ENCODE data around the gene ZNF322. TPM values are rescaled to one million over a fixed set of nuclear protein-coding genes. Genes with fewer than 3 reads are reported as not detected.
"Not testable (repeated sequence)": the region's sequence is repeated elsewhere in the genome, so short reads cannot be mapped to it uniquely, and the experiment has no call there.

The ZNF322 gene
- polyA plus RNA-seq, 4 donors = 4.7 to 25.7 (median 5.7) TPM

DNA sequence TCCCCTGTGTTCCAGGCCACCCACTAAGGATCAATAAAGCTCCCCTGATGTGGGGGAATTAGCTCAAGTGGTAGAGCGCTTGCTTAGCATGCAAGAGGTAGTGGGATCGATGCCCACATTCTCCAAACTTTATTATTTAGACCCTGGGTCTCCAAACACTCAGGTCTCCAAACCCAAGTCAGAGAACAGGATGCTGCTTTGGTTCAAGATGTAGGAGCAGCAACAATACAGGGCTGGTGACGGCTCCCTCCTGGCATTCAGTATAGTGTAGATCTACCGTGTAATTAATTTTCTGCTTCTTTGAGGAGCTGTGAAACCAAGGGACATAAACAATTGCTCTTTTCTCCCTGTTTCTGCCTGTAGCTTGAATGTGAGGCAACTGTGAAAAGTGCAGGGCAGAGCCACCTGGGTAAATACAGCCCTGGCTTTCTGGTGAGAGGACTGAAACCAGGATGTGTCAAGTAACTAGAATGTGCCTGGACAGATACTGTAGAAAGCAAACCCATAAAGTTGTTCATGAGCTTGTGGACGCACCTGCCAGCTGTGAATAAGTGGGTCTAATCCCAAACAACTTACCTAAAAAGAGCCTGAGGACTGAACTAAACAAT is 23.0 kb upstream of the ZNF322 start:
- H3K36me3 ChIP-seq (ENCODE audit: control insufficient read depth in 3 of 3, insufficient read depth in 2 of 3, low read depth in 1 of 3, low read length in 3 of 3); H3K4me3 ChIP-seq (ENCODE audit: low read depth in 1 of 3, low read length in 3 of 3); FAIRE-seq; H3K9me3 ChIP-seq (ENCODE audit: control insufficient read depth in 2 of 2, insufficient read depth in 1 of 2, low read depth in 1 of 2, low read length in 1 of 2); DNase-seq; H3K4me1 ChIP-seq (ENCODE audit: control insufficient read depth in 3 of 3, insufficient read depth in 2 of 3, low read depth in 1 of 3, low read length in 2 of 3); H3K27ac ChIP-seq (ENCODE audit: low read depth in 1 of 3, low read length in 2 of 3); H3K27me3 ChIP-seq (ENCODE audit: control insufficient read depth in 3 of 3, insufficient read depth in 3 of 3, low read length in 3 of 3): not testable (repeated sequence)
- no CpG with 5 or more reads among the region's 5 CpGs for WGBS, 3 donors

DNA sequence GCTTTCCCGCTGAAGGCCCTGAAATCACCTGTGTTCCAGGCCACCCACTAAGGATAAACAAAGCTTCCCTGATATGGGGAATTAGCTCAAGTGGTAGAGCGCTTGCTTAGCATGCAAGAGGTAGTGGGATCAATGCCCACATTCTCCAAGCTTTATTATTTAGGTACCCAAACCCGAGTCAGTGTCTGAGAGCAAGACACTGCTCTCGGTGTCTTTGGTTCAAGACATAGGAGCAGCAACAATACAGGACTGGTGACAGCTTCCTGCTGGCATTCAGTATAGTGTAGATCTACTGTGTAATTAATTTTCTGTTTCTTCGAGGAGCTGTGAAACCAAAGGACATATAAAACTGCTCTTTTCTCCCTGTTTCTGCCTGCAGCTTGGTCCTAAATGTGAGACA is 13.7 kb upstream of the ZNF322 start:
- not testable (repeated sequence) for FAIRE-seq; H3K4me3 ChIP-seq (ENCODE audit: low read depth in 1 of 3, low read length in 3 of 3); H3K27me3 ChIP-seq (ENCODE audit: control insufficient read depth in 3 of 3, insufficient read depth in 3 of 3, low read length in 3 of 3); DNase-seq; H3K27ac ChIP-seq (ENCODE audit: low read depth in 1 of 3, low read length in 2 of 3); H3K4me1 ChIP-seq (ENCODE audit: control insufficient read depth in 3 of 3, insufficient read depth in 2 of 3, low read depth in 1 of 3, low read length in 2 of 3); H3K9me3 ChIP-seq (ENCODE audit: control insufficient read depth in 2 of 2, insufficient read depth in 1 of 2, low read depth in 1 of 2, low read length in 1 of 2); H3K36me3 ChIP-seq (ENCODE audit: control insufficient read depth in 3 of 3, insufficient read depth in 2 of 3, low read depth in 1 of 3, low read length in 3 of 3)
- WGBS, 3 donors = no CpG with 5 or more reads among the region's 5 CpGs

DNA sequence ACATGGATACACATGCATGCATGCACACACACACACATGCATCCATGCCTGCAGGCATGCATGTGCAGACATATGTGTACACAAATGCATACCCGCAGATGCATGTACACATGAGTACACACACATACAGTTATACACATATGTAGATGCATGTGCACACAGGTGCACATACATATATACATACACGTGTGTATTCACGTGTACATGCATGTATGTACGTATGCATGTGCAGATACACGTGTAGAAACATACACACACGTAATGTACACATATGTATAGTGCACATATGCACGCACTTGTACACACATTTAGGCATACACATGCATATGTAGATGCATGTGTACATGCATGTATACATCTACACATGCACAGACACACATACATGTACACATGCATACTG is 11.0 kb upstream of the ZNF322 start:
- 83 to 85% (median 83%) methylated on average over 7 of the region's 7 CpGs for WGBS, 3 donors
- H3K4me1 ChIP-seq (ENCODE audit: control insufficient read depth in 3 of 3, insufficient read depth in 2 of 3, low read depth in 1 of 3, low read length in 2 of 3); H3K27ac ChIP-seq (ENCODE audit: low read depth in 1 of 3, low read length in 2 of 3); H3K9me3 ChIP-seq (ENCODE audit: control insufficient read depth in 2 of 2, insufficient read depth in 1 of 2, low read depth in 1 of 2, low read length in 1 of 2); DNase-seq; FAIRE-seq; H3K4me3 ChIP-seq (ENCODE audit: low read depth in 1 of 3, low read length in 3 of 3); H3K27me3 ChIP-seq (ENCODE audit: control insufficient read depth in 3 of 3, insufficient read depth in 3 of 3, low read length in 3 of 3); H3K36me3 ChIP-seq (ENCODE audit: control insufficient read depth in 3 of 3, insufficient read depth in 2 of 3, low read depth in 1 of 3, low read length in 3 of 3): not testable (repeated sequence)

DNA sequence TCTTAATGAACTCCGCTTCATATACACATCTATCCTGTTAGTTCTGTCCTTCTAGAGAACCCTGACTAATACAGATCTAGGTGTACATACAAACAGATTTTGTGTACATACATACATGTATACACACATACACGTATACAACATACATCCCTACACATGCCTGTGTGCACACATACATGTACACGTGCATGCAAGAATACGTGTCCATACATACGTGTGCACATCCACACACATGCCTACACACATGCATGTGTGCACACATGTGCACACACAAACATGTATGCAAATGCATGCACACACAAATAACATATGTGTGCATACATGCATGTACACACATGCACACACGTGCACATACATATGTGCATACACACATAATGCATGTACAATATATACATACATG is 10.5 kb upstream of the ZNF322 start:
- H3K4me1 ChIP-seq (ENCODE audit: control insufficient read depth in 3 of 3, insufficient read depth in 2 of 3, low read depth in 1 of 3, low read length in 2 of 3); FAIRE-seq; H3K36me3 ChIP-seq (ENCODE audit: control insufficient read depth in 3 of 3, insufficient read depth in 2 of 3, low read depth in 1 of 3, low read length in 3 of 3); H3K4me3 ChIP-seq (ENCODE audit: low read depth in 1 of 3, low read length in 3 of 3); H3K27me3 ChIP-seq (ENCODE audit: control insufficient read depth in 3 of 3, insufficient read depth in 3 of 3, low read length in 3 of 3); H3K27ac ChIP-seq (ENCODE audit: low read depth in 1 of 3, low read length in 2 of 3); DNase-seq; H3K9me3 ChIP-seq (ENCODE audit: control insufficient read depth in 2 of 2, insufficient read depth in 1 of 2, low read depth in 1 of 2, low read length in 1 of 2): not testable (repeated sequence)
- WGBS, 3 donors = 87 to 90% (median 88%) methylated on average over 6 of the region's 6 CpGs

DNA sequence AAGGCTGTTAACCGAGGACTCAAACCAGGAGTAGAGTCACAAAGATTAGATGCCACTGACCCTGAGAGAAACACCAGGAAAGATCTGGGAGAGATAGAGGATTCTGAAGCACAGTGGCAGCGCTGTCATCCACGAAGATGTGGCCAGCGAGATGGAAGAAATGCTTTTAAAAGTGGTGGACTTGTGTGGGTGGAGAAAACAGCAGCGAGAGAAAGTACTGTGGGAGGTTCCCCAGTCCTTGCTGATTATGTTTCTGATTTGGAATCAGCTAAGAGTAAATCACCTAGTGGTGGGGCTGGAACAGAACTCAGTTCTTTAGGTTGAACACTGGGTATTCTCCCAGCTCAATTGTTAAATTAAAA is 435 bp upstream of the ZNF322 start:
- peak overlapping the region; percentile 73 to 89 (median 82) for H3K4me3 ChIP-seq (ENCODE audit: low read depth in 1 of 3, low read length in 3 of 3)
- peaks cover 0 to 12% (median 2%) of the 10 kb centered on the region in 3 donors for H3K27me3 ChIP-seq (ENCODE audit: control insufficient read depth in 3 of 3, insufficient read depth in 3 of 3, low read length in 3 of 3)
- peaks cover 0 to 2% (median 0%) of the 10 kb centered on the region in 3 donors for H3K36me3 ChIP-seq (ENCODE audit: control insufficient read depth in 3 of 3, insufficient read depth in 2 of 3, low read depth in 1 of 3, low read length in 3 of 3)
- DNase-seq (no peak), FAIRE-seq (no peak)
- peaks cover 3 to 11% (median 8%) of the 10 kb centered on the region in 3 donors for H3K4me1 ChIP-seq (ENCODE audit: control insufficient read depth in 3 of 3, insufficient read depth in 2 of 3, low read depth in 1 of 3, low read length in 2 of 3)
- H3K9me3 ChIP-seq (ENCODE audit: control insufficient read depth in 2 of 2, insufficient read depth in 1 of 2, low read depth in 1 of 2, low read length in 1 of 2) = no peaks in the 10 kb centered on the region
- peak overlapping the region; percentile 27 to 73 (median 50) for H3K27ac ChIP-seq (ENCODE audit: low read depth in 1 of 3, low read length in 2 of 3)
- WGBS, 3 donors = 0 to 2% (median 1%) methylated on average over 5 of the region's 5 CpGs

DNA sequence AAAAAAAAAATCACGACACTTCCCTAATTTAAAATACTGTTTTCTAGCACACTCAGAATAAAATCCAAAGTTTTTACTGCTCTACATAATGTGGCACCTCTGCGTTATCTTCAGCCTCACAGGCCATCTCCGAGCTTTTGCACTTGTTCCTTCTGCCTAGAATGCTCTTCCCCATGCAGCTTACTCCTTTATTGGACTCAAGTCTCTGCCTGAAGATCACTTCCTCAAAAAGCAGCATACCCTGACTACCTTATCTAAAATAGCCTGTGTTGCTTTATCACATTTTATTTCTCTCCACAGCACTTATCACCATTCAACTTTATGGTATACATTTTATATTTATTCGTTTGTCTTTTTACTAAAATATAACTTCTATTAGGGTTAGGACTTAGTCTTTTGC is 2.3 kb downstream of the ZNF322 start:
- H3K9me3 ChIP-seq (ENCODE audit: control insufficient read depth in 2 of 2, insufficient read depth in 1 of 2, low read depth in 1 of 2, low read length in 1 of 2) = no peaks in the 10 kb centered on the region
- H3K27ac ChIP-seq (ENCODE audit: low read depth in 1 of 3, low read length in 2 of 3) = no peak overlapping the region
- DNase-seq = no peak
- H3K27me3 ChIP-seq (ENCODE audit: control insufficient read depth in 3 of 3, insufficient read depth in 3 of 3, low read length in 3 of 3) = peaks cover 0 to 3% (median 0%) of the 10 kb centered on the region in 3 donors
- 77 to 87% (median 84%) methylated on average over 4 of the region's 4 CpGs for WGBS, 3 donors
- H3K4me1 ChIP-seq (ENCODE audit: control insufficient read depth in 3 of 3, insufficient read depth in 2 of 3, low read depth in 1 of 3, low read length in 2 of 3) = peaks cover 3 to 11% (median 8%) of the 10 kb centered on the region in 3 donors
- FAIRE-seq = no peak
- H3K4me3 ChIP-seq (ENCODE audit: low read depth in 1 of 3, low read length in 3 of 3) = no peak overlapping the region
- peaks cover 0 to 2% (median 2%) of the 10 kb centered on the region in 3 donors for H3K36me3 ChIP-seq (ENCODE audit: control insufficient read depth in 3 of 3, insufficient read depth in 2 of 3, low read depth in 1 of 3, low read length in 3 of 3)

DNA sequence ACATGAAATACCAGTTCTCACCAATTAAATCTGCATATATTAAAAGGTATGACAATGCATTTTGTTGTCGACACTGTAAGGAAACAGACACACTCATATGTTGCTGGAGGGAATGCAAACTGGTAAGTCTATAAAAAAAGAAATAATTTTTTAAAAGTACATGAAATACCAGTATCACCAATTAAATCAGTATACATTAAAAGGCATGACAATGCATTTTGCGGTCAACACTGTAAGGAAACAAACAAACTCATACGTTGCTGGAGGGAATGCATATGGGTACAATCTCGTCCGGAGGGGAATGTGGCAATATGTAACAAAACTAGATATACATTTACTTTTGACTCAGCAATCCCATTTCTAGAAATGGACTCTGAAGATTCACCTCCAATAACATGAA is 6.5 kb downstream of the ZNF322 start:
- Histone ChIP-seq H3K4me3 (ENCODE audit: low read depth in 1 of 3, low read length in 3 of 3) (no peak overlapping the region), H3K9me3 (ENCODE audit: control insufficient read depth in 2 of 2, insufficient read depth in 1 of 2, low read depth in 1 of 2, low read length in 1 of 2) (peaks cover 0 to 3% of the 10 kb centered on the region in 2 donors), H3K27ac (ENCODE audit: low read depth in 1 of 3, low read length in 2 of 3) (no peak overlapping the region), H3K36me3 (ENCODE audit: control insufficient read depth in 3 of 3, insufficient read depth in 2 of 3, low read depth in 1 of 3, low read length in 3 of 3) (peaks cover 0 to 7% (median 2%) of the 10 kb centered on the region in 3 donors), H3K27me3 (ENCODE audit: control insufficient read depth in 3 of 3, insufficient read depth in 3 of 3, low read length in 3 of 3) (no peaks in the 10 kb centered on the region), H3K4me1 (ENCODE audit: control insufficient read depth in 3 of 3, insufficient read depth in 2 of 3, low read depth in 1 of 3, low read length in 2 of 3) (peaks cover under 1 to 3% (median 2%) of the 10 kb centered on the region in 3 donors)
- WGBS, 3 donors = 95 to 99% (median 98%) methylated on average over 5 of the region's 5 CpGs
- DNase-seq = no peak
- FAIRE-seq = no peak

DNA sequence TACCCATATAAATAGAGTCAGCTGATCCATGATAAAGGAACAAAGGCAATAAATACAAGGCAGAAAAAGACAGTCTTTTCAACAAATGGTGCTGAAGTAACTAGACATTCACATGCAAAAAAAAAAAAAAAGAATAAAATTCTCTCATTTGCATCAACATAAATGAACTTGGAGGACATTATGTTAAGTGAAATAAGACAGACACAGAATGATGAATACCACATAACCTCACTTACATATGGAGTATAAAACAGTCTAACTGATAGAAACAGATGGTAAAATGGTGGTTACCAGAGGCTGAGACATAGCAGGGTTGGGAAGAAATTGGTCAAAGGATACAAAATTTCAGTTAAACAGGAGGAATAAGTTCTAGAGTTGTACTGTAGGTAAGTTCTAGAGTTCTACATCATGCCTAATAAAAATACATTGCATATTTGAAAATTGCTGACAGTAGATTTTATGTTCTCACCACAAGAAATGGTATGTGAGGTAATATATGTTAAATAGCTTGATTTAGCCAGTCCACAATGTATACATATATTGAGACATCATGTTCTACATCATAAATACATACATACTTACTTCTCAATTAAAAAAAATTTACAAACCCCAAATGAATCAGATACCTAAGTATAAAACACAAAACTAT is 8.3 kb downstream of the ZNF322 start:
- Histone ChIP-seq H3K27ac (ENCODE audit: low read depth in 1 of 3, low read length in 2 of 3) (no peak overlapping the region), H3K9me3 (ENCODE audit: control insufficient read depth in 2 of 2, insufficient read depth in 1 of 2, low read depth in 1 of 2, low read length in 1 of 2) (peaks cover 0 to 6% of the 10 kb centered on the region in 2 donors), H3K27me3 (ENCODE audit: control insufficient read depth in 3 of 3, insufficient read depth in 3 of 3, low read length in 3 of 3) (no peaks in the 10 kb centered on the region), H3K36me3 (ENCODE audit: control insufficient read depth in 3 of 3, insufficient read depth in 2 of 3, low read depth in 1 of 3, low read length in 3 of 3) (peaks cover 0 to 5% (median 2%) of the 10 kb centered on the region in 3 donors), H3K4me3 (ENCODE audit: low read depth in 1 of 3, low read length in 3 of 3) (no peak overlapping the region), H3K4me1 (ENCODE audit: control insufficient read depth in 3 of 3, insufficient read depth in 2 of 3, low read depth in 1 of 3, low read length in 2 of 3) (no peaks in the 10 kb centered on the region)
- DNase-seq = no peak
- no peak for FAIRE-seq

DNA sequence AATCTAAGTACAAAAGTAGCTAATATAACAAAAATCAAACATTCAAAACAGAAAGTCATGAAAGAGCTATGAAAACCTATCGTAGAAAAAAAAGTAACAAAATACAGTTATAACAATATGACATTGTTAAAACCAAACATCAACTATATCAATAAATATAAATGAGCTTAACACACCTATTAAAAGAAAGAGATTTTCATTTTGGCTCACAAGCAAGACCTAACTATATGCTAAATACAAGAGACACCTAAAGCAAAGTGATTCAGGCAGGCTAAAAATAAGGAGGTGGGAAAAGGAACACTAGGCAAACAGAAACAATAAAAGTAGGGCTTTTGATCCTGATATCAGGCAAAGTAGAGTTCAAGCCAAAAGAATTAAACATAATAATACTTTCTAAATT is 13.5 kb downstream of the ZNF322 start:
- no peaks in the 10 kb centered on the region for H3K4me1 ChIP-seq (ENCODE audit: control insufficient read depth in 3 of 3, insufficient read depth in 2 of 3, low read depth in 1 of 3, low read length in 2 of 3)
- peaks cover 0 to 36% of the 10 kb centered on the region in 2 donors for H3K9me3 ChIP-seq (ENCODE audit: control insufficient read depth in 2 of 2, insufficient read depth in 1 of 2, low read depth in 1 of 2, low read length in 1 of 2)
- WGBS, 3 donors = 97 to 98% (median 97%) methylated on average over 1 of the region's 1 CpG
- H3K4me3 ChIP-seq (ENCODE audit: low read depth in 1 of 3, low read length in 3 of 3) = no peak overlapping the region
- no peak overlapping the region for H3K27ac ChIP-seq (ENCODE audit: low read depth in 1 of 3, low read length in 2 of 3)
- H3K27me3 ChIP-seq (ENCODE audit: control insufficient read depth in 3 of 3, insufficient read depth in 3 of 3, low read length in 3 of 3) = no peaks in the 10 kb centered on the region
- no peak for FAIRE-seq
- no peak for DNase-seq
- H3K36me3 ChIP-seq (ENCODE audit: control insufficient read depth in 3 of 3, insufficient read depth in 2 of 3, low read depth in 1 of 3, low read length in 3 of 3) = peaks cover 10 to 16% (median 12%) of the 10 kb centered on the region in 3 donors

Measured in small intestine (tissue), 7 donors.